SK-MEL-5 (cell line): Measurements from ENCODE around the gene GLG1. TPM values are rescaled to one million over a fixed set of nuclear protein-coding genes. Genes with fewer than 3 reads are reported as not detected.

Experiments used
- DNase-seq: peaks from one replicate; pipeline ENCODE4 v3.0.0-alpha.2; 2016; ENCODE audit warnings: low read depth, low spot score
- in situ Hi-C: cut with HindIII; loops from 2 replicates; pipeline ENCODE4 v1.10.0; 2016; ENCODE audit warnings: low sequenced_read_pairs, high pct_unique_total_duplicates, low pct_unique_long_range_greater_than_20kb
- total RNA-seq: library from RNA; depleted of rRNA; stranded (reverse); fragments of >200 nt; shearing (Covaris generic); gene quantifications from 2 replicates; pipeline ENCODE4 v1.2.3, GENCODE V29; 2014

GLG1 gene
- total RNA-seq, 1 experiment from 2014 or later: 41.7 TPM

DNA sequence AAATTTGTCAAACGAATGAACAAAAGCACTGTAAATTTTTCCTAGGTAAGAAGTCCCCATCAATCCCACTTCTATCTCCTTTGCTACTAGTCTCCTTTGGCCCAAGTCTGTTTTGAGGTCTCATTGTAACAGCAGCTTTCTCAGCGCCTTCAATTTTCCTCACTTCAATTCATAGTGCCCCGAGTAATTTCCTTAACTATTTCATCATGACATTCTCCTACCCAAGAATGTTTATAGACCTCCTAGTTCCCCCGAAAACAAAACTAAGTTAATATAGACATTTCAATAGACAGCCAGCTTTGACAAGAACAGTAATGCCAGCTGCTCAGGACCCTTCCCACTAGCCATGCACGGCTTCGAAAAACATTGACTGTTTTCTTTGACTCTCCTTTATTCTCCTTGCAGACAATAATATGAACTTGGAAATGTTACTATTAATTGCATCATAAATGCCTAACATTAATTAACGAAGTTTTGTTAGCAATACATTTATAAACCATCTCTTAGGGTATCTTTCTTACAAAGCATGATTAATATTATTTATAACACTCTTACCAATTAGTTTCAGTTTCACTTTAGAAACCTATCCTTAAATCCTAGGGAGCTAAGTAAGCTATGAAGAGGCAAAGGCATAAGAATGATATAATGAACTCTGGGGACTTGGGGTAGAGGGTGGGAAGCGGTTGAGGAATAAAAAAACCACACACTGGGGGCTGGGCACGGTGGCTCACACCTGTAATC, 22.8 kb downstream of the GLG1 start:
- no peak for DNase-seq
- in situ Hi-C loops: no loop called here

DNA sequence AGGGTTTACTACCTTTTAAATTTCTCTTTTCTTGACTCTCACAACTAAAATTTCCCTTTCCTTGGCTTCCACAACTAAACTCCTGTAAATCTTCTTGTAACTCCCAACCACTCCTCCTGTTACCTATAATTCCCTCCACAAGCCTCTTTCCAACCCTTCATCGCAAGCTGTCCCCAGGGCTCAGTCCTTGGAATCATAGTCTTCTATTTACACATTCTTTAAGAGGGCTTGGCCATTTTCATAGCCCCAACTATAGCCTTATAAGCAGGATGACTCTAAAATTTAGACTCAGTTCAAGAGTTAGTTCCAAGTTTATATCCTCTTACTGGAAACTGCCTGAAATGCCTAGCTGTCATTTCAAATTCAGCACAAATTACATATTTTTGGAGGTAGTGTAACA, 23.9 kb downstream of the GLG1 start:
- in situ Hi-C loops: no loop called here
- no peak for DNase-seq

DNA sequence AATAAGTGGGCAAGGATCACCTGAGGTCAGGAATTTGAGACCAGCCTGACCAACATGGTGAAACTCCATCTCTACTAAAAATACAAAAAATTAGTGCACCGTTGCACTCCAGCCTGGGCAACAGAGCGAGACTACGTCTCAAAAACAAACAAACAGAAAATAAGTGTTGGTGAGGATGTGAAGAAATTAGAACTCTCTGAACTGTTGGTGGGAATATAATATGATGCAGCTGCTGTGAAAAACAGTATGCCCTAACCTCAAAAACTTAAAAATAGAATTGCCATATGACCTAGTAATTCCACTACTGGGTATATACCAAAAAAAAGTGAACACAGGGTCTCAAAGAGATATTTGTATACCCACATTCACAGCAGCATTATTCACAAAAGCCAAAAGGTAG, 26.1 kb downstream of the GLG1 start:
- in situ Hi-C loops: no loop called here
- DNase-seq: peak; percentile 5

DNA sequence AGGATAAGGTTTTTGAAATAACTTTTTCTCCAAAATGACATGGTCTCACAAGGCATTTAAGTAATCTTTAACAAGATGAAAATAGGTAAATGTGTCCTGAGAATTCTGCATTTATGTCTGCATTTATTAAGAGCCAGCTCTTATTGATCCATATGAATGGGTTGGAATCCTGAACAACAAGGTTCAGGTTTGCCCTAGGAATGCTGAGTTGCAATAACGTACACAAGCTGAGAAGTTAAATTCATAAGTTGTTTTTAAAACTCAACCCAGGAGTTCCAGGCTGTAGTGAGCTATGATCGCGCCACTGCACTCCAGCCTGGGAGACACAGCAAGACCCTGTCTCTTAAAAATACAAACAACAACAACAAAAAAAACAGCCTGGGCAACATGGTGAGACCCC, 28.1 kb downstream of the GLG1 start:
- in situ Hi-C loops: no loop called here
- no peak for DNase-seq

DNA sequence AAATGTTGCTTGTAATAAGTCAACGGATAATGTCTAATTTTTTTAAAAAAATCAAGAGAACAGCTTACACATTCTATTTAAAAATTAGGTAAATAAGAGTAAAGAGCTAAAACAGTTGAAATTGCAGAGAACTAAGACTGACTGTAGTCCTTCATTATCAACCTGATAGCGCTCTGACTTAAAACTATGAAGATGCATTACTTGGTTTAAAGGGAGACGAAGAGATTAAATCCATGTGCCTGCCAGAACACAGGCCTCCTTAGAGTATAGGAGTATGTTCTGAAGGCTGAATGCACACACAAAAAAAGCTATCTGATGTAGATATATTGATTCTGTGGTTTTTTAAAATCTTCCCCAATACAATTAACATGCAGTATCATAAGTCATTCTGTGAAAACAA, 28.5 kb downstream of the GLG1 start:
- in situ Hi-C loops: no loop called here
- DNase-seq: no peak

DNA sequence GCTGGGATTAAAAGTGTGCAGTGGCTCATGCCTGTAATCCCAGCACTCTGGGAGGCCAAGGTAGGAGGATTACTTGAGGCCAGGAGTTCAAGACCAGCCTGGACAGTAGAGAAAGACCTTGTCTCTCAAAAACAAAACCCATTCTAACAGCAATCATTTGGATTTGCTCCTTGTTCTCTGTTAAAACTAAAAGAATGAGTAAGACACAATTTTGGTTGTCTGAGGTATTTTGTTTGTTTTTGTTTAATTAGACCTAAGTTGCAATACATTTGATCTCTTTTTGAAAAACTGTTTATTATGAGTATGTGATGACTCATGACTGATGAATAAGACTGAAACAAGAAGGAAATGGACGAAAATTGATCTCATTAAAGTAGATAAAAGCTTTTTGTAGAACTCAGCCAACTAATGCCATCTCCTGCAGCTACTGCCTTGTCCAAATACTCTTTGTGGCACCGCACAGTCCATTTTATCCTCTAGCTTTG, 29.0 kb downstream of the GLG1 start:
- in situ Hi-C loops: no loop called here
- peak; percentile 11 for DNase-seq

DNA sequence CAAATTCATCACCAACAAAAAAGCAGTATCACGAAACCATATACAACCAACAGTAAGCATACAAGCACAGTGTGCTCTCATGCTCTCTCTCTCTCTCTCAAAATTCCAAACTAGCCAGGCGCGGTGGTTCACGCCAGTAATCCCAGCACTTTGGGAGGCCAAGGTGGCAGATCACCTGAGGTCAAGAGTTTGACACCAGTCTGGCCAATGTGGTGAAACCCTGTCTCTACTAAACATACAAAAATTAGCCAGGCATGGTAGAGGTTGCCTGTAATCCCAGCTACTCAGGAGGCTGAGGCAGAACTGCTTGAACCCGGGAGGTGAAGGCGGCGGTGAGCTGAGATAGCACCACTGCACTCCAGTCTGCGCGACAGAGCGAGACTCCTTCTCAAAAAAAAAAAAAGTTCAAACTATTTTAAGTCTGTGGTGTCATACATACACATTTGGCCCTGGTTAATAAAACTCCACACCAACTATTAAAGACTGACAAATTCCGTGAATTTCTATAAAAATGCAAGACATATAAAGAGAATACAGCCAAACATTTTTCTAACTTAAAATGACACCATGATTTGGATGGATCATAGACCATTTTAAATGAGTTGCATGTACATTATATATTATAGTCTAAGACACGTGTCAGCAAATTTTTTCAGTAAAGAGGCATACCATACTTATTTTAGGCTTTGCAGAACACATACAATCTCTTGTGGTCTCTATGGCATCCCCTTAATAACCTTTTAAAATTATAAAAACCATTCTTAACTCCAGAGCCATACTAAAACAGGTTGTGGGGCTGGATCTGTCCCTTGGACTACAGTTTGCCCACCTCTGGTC, 30.9 kb downstream of the GLG1 start:
- in situ Hi-C loops: no loop called here
- no peak for DNase-seq

DNA sequence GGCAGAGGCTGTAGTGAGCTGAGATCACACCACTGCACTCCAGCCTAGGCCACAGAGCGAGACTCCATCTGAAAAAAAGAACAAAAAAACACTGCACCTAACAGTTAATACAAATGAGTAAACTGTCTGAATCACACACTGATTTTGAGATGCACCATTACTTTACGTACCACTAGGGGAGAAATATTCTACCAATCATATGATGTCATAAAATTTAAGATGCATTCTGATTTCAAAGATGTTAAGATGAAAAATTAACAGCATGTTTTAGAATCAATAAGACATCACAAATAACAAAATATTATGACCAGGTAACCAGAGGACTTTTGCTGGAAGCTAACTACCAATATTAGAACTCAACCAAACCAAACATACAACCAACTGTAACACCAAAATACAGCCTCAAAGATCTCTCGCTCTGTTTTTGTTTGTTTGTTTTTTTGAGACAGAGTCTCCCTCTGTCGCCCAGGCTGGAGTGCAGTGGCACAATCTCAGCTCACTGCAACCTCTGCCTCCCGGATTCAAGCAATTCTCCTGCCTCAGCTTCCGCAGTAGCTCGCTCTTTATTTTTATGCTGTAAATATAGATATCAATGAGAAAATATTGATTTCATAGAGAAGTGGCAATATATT, 31.6 kb downstream of the GLG1 start:
- in situ Hi-C loops: no loop called here
- DNase-seq: no peak

DNA sequence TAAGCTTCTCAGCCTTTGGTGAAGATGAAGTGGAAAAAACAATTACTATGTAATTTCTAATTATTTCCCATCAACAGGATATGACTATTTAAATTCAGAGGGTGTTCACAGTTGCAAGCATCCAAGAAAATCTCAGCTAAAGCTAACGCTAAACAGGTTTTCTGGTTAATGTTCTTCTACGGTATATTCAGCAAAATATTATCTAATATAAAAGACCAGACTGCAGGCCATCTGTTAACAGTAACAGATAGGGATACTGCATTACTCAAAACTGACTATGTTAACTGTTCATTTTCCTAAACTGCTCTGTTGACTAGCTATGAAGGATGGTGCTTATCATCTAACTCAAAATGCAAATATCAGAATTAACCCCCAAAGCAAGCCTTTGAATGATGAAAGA, 32.8 kb downstream of the GLG1 start:
- DNase-seq: no peak
- in situ Hi-C loops: no loop called here

DNA sequence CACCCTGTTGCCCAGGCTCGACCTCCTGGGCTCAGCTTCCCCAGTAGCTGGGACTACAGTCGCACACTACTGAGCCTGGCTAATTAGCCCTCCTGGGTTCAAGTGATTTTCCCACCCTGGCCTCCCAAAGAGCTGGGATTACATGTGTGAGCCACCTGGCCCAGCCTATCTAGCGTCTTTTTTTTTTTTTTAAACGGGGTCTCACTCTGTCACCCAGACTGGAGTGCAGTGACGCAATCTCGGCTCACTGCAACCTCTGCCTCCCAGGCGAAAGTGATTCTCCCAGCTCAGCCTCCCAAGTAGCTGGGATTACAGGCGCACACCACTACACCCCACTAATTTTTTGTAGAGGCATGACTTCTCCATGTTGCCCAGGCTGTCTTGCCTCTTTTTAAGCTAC, 33.3 kb downstream of the GLG1 start:
- DNase-seq: no peak
- in situ Hi-C loops: no loop called here

DNA sequence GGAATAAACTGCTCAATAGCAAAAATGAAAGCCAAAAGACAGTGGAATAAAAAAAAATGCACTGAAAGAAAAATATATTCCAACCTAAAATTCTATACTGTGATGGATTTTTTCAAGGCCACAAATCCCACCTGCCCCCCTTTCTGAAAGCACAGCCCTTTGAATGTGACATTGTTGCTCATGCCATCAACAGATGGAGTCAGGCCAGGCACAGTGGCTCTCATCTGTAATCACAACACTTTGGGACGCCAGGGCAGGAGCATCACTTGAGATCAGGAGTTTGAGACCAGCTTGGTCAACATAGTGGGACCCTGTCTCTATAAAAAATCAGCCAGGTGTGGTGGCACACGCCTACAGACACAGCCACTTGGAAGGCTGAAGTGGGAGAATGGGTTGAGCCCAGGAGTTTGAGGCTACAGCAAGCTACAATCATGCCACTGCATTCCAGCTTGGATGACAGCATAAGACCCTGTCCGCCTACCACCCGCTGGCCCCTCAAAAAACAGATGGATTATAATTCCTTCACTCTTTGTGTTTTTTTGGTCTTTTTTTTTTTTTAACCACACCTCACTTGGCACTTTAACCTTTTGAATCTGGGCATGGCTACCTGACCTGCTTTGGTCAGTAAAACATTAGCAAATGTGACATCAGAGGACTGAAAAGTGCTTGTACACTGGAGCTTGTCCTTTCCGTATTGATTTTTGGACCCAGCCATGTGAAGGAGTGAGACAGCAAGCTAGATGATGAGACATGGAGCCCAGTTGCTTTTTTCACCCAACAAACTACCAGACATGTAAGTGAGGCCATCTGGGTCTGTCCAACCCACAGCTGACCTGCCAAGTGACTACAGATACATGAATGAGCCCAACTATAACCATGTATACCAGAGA, 36.3 kb downstream of the GLG1 start:
- DNase-seq: no peak
- in situ Hi-C loops: no loop called here

DNA sequence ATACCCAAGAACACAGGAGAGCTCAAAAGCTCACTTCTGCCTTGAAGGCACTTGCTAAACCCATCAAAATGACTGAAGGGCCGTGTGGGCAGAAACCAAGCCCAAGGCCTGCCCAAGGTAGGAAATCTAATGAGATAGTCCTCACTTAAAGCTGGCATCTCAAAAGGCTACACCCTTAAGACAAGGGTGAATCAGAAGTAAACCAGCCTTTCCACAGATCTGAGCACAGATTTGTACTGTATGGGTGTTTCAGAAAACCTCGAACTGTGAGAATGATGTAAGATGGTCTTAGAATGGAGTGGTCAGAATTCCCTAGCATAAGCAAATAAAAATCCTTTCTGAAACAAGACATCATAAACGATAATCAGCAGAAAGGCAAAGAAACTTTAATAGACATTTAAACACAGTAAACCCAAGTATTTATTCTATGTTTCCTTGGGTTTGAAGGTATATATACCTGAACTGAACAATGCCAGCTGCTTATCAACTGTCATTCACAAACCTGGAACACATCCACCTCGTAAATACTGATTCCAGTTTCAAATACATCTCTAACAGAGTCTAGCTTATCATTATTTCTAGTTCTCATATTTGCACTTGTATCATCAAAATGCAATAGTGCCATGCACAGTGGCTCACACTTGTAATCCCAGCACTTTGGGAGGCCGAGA, 37.8 kb downstream of the GLG1 start:
- DNase-seq: no peak
- in situ Hi-C loops: no loop called here

DNA sequence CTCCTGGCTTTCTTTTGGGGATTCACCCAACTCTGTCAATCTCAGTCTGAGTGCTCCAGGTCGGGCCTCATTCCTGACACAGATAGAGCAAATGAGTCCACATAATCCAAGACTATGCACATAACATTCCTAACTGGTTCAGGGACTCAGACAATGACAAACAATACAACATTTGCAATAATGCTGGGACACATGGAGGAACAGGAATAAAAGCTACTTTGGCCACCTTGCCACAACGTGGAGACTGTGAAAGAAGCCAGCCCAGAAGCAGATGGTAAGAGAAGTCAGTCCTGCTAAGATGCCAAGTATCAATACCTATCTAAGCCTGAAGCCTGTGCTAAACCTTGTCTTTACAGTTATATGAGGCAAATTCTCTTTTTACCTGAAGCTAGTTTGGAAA, 39.0 kb downstream of the GLG1 start:
- no peak for DNase-seq
- in situ Hi-C loops: no loop called here

DNA sequence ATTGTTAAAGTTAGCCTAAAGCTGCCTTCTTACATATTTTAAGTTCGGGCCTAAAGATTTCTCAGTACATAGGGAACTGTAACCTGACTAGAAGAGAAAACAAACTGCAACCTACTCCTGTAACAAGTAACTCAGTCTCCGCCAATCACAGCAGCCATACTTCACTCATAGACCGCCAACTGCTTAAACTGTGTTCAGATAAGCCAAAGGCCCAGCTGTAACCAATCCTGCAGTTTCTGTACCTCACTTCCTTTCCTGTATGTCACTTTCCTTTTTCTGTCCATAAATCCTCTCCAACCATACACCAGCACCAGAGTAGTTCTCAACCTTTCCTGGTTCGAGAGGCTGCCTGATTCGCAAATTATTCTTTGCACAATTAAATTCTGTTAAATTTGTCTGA, 41.5 kb downstream of the GLG1 start:
- DNase-seq: no peak
- in situ Hi-C loops: no loop called here

DNA sequence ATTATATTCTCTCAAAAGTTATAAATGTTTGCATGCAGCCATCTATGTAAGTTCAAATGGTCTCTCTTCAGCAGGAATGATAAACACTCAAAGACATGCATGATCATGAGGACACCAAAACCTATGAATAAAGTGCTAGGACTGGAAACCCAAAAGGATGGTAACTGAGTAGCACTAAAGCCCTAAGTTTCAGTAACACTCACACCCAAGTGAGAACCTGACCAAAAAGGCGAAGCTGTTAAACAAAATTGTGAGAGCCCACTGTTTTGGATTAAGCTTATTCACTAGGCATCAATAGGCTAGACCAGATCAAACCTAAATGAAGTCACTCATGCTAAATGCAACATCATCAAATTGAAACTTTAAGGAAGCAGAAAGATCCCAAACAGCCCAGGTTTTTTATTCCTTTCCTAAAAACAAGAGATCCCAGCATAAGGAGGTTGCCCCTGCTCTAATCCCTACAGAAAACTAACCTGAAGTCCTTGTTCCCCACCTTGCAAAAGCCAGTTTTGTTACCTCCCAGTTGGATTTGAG, 42.4 kb downstream of the GLG1 start:
- no peak for DNase-seq
- in situ Hi-C loops: no loop called here

DNA sequence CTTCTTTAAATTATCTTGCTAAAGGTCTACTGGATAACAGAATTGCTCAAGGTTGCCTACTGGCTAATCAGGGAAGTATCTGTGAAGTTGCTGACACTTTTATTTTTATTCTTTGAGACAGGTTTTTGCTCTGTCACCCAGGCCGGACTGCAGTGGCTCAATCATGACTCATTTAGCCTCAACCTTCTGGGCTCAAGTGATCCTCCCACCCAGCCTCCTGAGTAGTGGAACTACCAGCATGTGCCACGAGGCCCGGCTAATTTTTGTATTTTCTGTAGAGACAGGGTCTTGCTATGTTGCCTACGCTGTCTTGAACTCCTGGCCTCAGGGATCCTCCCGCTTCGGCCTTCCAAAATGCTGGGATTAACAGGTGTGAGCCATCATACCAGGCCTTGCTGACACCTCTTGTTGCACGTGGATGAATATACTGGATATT, 43.1 kb downstream of the GLG1 start:
- no peak for DNase-seq
- in situ Hi-C loops: no loop called here

DNA sequence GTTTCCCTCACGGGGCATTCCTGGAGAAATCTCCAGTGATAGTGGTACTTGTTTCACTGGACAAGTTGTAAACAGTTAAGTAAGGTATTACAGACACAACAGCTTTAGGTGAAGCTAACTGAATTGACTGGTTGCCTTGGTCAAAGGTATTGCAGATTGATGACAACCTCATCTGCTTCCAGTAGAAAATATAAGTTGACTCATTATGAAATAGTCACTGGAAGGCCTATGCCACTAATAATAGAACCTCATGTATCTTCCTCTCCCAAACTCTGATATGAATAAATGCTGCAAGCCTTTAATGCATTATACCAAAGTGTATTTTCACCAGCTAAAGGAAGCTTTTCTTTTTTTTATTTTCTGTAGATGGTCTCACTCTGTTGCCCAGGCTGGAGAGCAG, 44.8 kb downstream of the GLG1 start:
- in situ Hi-C loops: no loop called here
- DNase-seq: no peak
